C4-2B (cell line): Measurements from ENCODE around the gene INPP4A.

Experiments used
- ZFX ChIP-seq: fragments of 450-650 bp; IDR thresholded peaks from 2 replicates; pipeline ENCODE4 v1.6.1; 2017
- TF ChIP-seq, protein P1 (sequence below): fragments of 450-650 bp; conservative IDR thresholded peaks from 2 replicates; pipeline ENCODE4 v1.5.1; 2017; ENCODE audit warnings: mild to moderate bottlenecking

- TF ChIP-seq, protein P1, sequence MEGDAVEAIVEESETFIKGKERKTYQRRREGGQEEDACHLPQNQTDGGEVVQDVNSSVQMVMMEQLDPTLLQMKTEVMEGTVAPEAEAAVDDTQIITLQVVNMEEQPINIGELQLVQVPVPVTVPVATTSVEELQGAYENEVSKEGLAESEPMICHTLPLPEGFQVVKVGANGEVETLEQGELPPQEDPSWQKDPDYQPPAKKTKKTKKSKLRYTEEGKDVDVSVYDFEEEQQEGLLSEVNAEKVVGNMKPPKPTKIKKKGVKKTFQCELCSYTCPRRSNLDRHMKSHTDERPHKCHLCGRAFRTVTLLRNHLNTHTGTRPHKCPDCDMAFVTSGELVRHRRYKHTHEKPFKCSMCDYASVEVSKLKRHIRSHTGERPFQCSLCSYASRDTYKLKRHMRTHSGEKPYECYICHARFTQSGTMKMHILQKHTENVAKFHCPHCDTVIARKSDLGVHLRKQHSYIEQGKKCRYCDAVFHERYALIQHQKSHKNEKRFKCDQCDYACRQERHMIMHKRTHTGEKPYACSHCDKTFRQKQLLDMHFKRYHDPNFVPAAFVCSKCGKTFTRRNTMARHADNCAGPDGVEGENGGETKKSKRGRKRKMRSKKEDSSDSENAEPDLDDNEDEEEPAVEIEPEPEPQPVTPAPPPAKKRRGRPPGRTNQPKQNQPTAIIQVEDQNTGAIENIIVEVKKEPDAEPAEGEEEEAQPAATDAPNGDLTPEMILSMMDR, result no peak
- no peak for TF ChIP-seq ZFX
Measured at GRCh38 chr2:98480598-98480997, 35.9 kb downstream of the INPP4A start.
